A673 (cell line): ENCODE measurements around the gene SPG7. TPM values are rescaled to one million over a fixed set of nuclear protein-coding genes. Genes with fewer than 3 reads are reported as not detected.
A peak's percentile ranks its signal among the peaks of the same experiment; 100 is the strongest.
"Not testable (repeated sequence)": the region's sequence is repeated elsewhere in the genome, so short reads cannot be mapped to it uniquely, and the experiment has no call there.

ENCODE experiments used
- BruUV-seq: library from RNA; stranded (reverse); fragments of 400-500 nt; replicated peaks from 2 replicates; lab custom pipeline; 2021; lab: Mats Ljungman, UMichigan
- CTCF ChIA-PET: fragments of 300-600 bp; sonication (Branson Sonifier 250); formaldehyde crosslinking; loops from one replicate; lab custom pipeline; 2022; ENCODE audit warnings: antibody characterized with exemption; lab: Charles Lee
- POLR2A ChIA-PET: fragments of 300-600 bp; sonication (Branson Sonifier 250); formaldehyde crosslinking; loops from one replicate; lab custom pipeline; 2022; ENCODE audit warnings: antibody characterized with exemption; ENCODE audit not compliant: low non-redundant PET; lab: Charles Lee
- DNase-seq: peaks from one replicate; pipeline ENCODE4 v3.0.0-alpha.2; 2015; ENCODE audit warnings: low spot score
- H3K27ac ChIP-seq: fragments of 200-600 bp; sonication (generic); 2 replicates; pipeline ENCODE4 v1.5.1; 2016; ENCODE audit warnings: mixed run types, low read depth, mild to moderate bottlenecking, mixed read lengths, antibody characterized with exemption, low read length; ENCODE audit not compliant: poor library complexity, severe bottlenecking
- H3K27me3 ChIP-seq: fragments of 200-600 bp; sonication (generic); replicated peaks from 2 replicates; pipeline ENCODE4 v1.6.1; 2017; ENCODE audit warnings: mixed run types, low read depth, mild to moderate bottlenecking, mixed read lengths, antibody characterized with exemption, low read length; ENCODE audit not compliant: insufficient read depth, poor library complexity
- H3K36me3 ChIP-seq: fragments of 200-600 bp; sonication (generic); 2 replicates; pipeline ENCODE4 v1.6.1; 2016; ENCODE audit warnings: mixed run types, mild to moderate bottlenecking, mixed read lengths, antibody characterized with exemption, low read length; ENCODE audit not compliant: insufficient read depth, poor library complexity, severe bottlenecking
- H3K4me1 ChIP-seq: fragments of 200-600 bp; sonication (generic); 2 replicates; pipeline ENCODE4 v1.6.1; 2017; ENCODE audit warnings: mixed run types, mild to moderate bottlenecking, mixed read lengths, antibody characterized with exemption, low read length; ENCODE audit not compliant: insufficient read depth, poor library complexity, severe bottlenecking
- H3K4me3 ChIP-seq: fragments of 200-600 bp; sonication (generic); 2 replicates; pipeline ENCODE4 v1.5.1; 2016; ENCODE audit warnings: low read depth, mixed run types, mild to moderate bottlenecking, mixed read lengths, low read length; ENCODE audit not compliant: poor library complexity, severe bottlenecking
- H3K9me3 ChIP-seq: fragments of 200-600 bp; sonication (generic); 2 replicates; pipeline ENCODE4 v1.6.1; 2016; ENCODE audit warnings: mixed run types, low read depth, mild to moderate bottlenecking, mixed read lengths, antibody characterized with exemption, low read length; ENCODE audit not compliant: poor library complexity, severe bottlenecking
- EZH2 ChIP-seq: fragments of 200-600 bp; sonication (generic); IDR thresholded peaks from 2 replicates; pipeline ENCODE4 v1.6.1; 2017; ENCODE audit warnings: borderline replicate concordance, low read depth, mild to moderate bottlenecking, mixed read lengths, antibody characterized with exemption, low read length; ENCODE audit not compliant: poor library complexity, severe bottlenecking
- intact Hi-C: fragments of 100-400 bp; cut with micrococcal nuclease; formaldehyde crosslinking; loops from one replicate; pipeline ENCODE4 v1.10.0; 2022; ENCODE audit not compliant: unreplicated experiment
- total RNA-seq: library from RNA; stranded (reverse); gene quantifications from 2 replicates; pipeline ENCODE4 v1.2.3, GENCODE V29; 2021
- TF ChIP-seq, protein P1 (sequence below): fragments of 300-800, 200-600 bp; sonication (generic); conservative IDR thresholded peaks from 2 replicates; pipeline ENCODE4 v1.5.1; 2017; ENCODE audit warnings: low read depth, mild to moderate bottlenecking, antibody characterized with exemption, low read length, moderate library complexity, mixed read lengths

SPG7 gene
- total RNA-seq, 1 experiment from 2014 or later = 113 TPM

DNA sequence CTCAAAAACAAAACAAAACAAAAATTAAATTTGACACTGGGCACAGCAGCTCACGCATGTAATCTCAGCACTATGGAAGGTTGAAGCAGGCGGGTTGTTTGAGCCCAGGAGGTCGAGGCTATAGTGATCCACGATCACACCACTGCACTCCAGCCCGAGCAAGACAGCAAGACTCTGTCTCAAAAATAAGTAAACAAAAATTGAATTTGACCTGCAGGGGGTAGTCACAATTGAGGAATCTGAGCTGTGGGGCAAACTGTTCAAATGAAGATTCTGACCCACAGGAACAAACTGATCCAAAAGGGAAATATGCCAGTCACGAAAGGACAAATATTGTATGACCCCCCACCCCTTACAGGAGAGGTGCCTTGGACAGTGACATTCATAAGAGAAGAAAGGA is 47.6 kb upstream of the SPG7 start:
- Histone ChIP-seq H3K4me1 (peaks cover 23% of the 10 kb centered on the region), H3K4me3 (no peak overlapping the region), H3K27ac (no peak overlapping the region), H3K9me3 (no peaks in the 10 kb centered on the region), H3K36me3 (no peaks in the 10 kb centered on the region), H3K27me3 (no peaks in the 10 kb centered on the region)
- ChIA-PET POLR2A (interaction anchor here (0.6 kb wide), 1 partner anchor 9 kb away, joined by 10 read pairs; no protein-coding TSS in a partner anchor), CTCF (no interaction called here)
- no TSS peak for BruUV-seq
- TF ChIP-seq, protein P1, sequence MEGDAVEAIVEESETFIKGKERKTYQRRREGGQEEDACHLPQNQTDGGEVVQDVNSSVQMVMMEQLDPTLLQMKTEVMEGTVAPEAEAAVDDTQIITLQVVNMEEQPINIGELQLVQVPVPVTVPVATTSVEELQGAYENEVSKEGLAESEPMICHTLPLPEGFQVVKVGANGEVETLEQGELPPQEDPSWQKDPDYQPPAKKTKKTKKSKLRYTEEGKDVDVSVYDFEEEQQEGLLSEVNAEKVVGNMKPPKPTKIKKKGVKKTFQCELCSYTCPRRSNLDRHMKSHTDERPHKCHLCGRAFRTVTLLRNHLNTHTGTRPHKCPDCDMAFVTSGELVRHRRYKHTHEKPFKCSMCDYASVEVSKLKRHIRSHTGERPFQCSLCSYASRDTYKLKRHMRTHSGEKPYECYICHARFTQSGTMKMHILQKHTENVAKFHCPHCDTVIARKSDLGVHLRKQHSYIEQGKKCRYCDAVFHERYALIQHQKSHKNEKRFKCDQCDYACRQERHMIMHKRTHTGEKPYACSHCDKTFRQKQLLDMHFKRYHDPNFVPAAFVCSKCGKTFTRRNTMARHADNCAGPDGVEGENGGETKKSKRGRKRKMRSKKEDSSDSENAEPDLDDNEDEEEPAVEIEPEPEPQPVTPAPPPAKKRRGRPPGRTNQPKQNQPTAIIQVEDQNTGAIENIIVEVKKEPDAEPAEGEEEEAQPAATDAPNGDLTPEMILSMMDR = no peak
- TF ChIP-seq EZH2 = no peak
- DNase-seq = no peak
- intact Hi-C loops = no loop called here

DNA sequence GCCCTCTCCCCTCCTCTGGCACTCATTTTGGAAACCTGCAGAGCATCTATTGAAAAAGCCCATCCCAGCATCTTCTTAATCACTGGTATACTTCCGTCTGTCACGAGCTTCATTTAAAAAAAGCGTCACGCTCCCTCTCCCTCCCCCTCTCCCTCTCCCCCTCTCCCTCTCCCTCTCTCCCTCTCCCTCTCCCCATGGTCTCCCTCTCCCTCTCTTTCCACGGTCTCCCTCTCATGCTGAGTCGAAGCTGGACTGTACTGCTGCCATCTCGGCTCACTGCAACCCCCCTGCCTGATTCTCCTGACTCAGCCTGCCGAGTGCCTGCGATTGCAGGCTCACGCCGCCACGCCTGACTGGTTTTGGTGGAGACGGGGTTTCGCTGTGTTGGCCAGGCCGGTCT is 46.3 kb upstream of the SPG7 start:
- H3K27ac ChIP-seq, H3K27me3 ChIP-seq, H3K9me3 ChIP-seq, H3K36me3 ChIP-seq, H3K4me3 ChIP-seq, CTCF ChIA-PET, BruUV-seq, intact Hi-C loops: not testable (repeated sequence)
- H3K4me1 ChIP-seq = peaks cover 36% of the 10 kb centered on the region
- peak; percentile 84 for DNase-seq
- POLR2A ChIA-PET = interaction anchor here (0.6 kb wide), 1 partner anchor 461 kb away, joined by 3 read pairs; no protein-coding TSS in a partner anchor

- BruUV-seq, H3K9me3 ChIP-seq, DNase-seq, H3K4me3 ChIP-seq, H3K36me3 ChIP-seq, H3K27me3 ChIP-seq, H3K27ac ChIP-seq, CTCF ChIA-PET, POLR2A ChIA-PET, intact Hi-C loops: not testable (repeated sequence)
- H3K4me1 ChIP-seq = peaks cover 38% of the 10 kb centered on the region
Measured at GRCh38 chr16:89462639-89463038, 45.6 kb upstream of the SPG7 start.

GRCh38 chr16:89463312-89463711 is 44.9 kb upstream of the SPG7 start:
- intact Hi-C loops = not testable (repeated sequence)

GRCh38 chr16:89466920-89467319 is 41.3 kb upstream of the SPG7 start:
- no peak for DNase-seq
- no peaks in the 10 kb centered on the region for H3K9me3 ChIP-seq
- ChIA-PET CTCF (interaction anchor here (0.6 kb wide), 1 partner anchor 31 kb away, joined by 3 read pairs; no protein-coding TSS in a partner anchor), POLR2A (no interaction called here)
- no TSS peak for BruUV-seq
- no peaks in the 10 kb centered on the region for H3K27me3 ChIP-seq
- H3K4me1 ChIP-seq = peaks cover 25% of the 10 kb centered on the region
- H3K27ac ChIP-seq = no peak overlapping the region
- H3K4me3 ChIP-seq = no peak overlapping the region
- no peak for TF ChIP-seq EZH2
- TF ChIP-seq, protein P1 = no peak
- intact Hi-C loops = no loop called here
- H3K36me3 ChIP-seq = no peaks in the 10 kb centered on the region

More at GRCh38 chr16:89463312-89463711, 44.9 kb upstream of the SPG7 start:
- H3K27ac ChIP-seq, DNase-seq, H3K36me3 ChIP-seq, CTCF ChIA-PET, H3K4me3 ChIP-seq, H3K9me3 ChIP-seq, POLR2A ChIA-PET, H3K27me3 ChIP-seq: not testable (repeated sequence)
- BruUV-seq = TSS peak; percentile 28
- H3K4me1 ChIP-seq = peaks cover 38% of the 10 kb centered on the region
